Rectal smooth muscle tissue (tissue), 1 donor: ENCODE measurements around the gene STARD3NL.
"Not testable (repeated sequence)": the region's sequence is repeated elsewhere in the genome, so short reads cannot be mapped to it uniquely, and the experiment has no call there.

Source experiments
- H3K27ac ChIP-seq: one replicate; pipeline ENCODE4 v1.7.0; 2013; ENCODE audit warnings: low read depth, low read length, inconsistent platforms
- H3K27me3 ChIP-seq: one replicate; pipeline ENCODE4 v1.7.0; 2013; ENCODE audit warnings: low read length; ENCODE audit not compliant: control insufficient read depth, insufficient read depth
- H3K36me3 ChIP-seq: one replicate; pipeline ENCODE4 v1.7.0; 2013; ENCODE audit warnings: low read length; ENCODE audit not compliant: control insufficient read depth, insufficient read depth
- H3K4me1 ChIP-seq: one replicate; pipeline ENCODE4 v1.7.0; 2013; ENCODE audit warnings: low read length; ENCODE audit not compliant: control insufficient read depth, insufficient read depth
- H3K4me3 ChIP-seq: one replicate; pipeline ENCODE4 v1.7.0; 2013; ENCODE audit warnings: low read length
- H3K9ac ChIP-seq: one replicate; pipeline ENCODE4 v1.7.0; 2013; ENCODE audit warnings: low read length

The STARD3NL gene

DNA sequence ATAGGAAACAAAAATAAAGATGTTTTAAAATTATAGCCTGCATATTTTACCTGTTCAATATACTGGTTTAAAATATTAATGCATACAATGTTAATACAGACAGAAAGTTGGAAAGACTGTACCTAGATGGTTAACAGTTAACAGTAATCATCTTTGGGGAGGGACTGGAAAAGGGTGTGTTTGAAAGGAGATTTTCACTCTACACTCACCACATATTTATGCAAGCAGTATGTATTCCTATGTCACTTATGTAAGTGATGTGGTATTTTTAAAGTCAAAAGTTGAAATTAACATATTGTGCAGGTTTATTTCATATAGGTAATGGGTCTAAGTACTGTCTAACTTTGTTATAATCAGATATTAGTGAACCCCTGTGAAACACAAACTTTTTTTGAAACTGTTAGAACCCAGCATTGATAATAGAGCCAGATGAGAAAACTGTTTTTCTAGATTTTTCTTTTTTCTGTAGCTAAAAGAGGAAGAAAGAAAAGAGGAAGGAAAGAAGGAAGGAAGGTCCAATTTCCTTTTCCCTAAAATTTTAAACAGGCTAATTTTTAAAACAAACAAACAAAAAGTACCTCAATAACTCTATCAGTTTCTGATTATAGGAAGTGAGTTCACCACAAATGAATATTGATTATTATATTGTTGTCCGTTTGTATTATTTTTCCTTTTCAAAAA is 9.0 kb upstream of the STARD3NL start:
- no peaks in the 10 kb centered on the region for H3K4me1 ChIP-seq
- no peak overlapping the region for H3K27ac ChIP-seq
- H3K4me3 ChIP-seq = no peak overlapping the region
- H3K36me3 ChIP-seq = no peaks in the 10 kb centered on the region
- H3K27me3 ChIP-seq = no peaks in the 10 kb centered on the region
- H3K9ac ChIP-seq = no peak overlapping the region

DNA sequence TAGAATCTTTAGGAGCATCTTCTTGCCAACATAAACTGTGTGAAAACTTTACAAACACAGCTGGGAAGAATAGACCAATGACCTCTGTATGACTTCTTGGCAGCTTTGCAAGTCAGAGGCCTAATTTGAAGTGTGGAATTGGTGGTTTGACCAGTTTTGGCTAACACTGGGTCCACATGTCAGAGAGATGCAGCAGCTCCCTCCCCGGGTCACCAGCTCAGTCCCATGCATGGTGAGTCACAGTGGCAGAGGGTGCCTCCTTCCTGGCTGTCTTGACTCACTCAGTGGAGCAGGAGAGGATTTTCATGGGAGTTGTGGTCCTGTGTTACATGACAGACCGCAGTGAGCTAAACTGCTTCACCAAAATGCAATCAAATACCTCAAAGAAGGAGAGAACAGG is 8.2 kb upstream of the STARD3NL start:
- H3K27me3 ChIP-seq = no peaks in the 10 kb centered on the region
- no peak overlapping the region for H3K27ac ChIP-seq
- no peaks in the 10 kb centered on the region for H3K36me3 ChIP-seq
- H3K4me3 ChIP-seq = no peak overlapping the region
- H3K9ac ChIP-seq = no peak overlapping the region
- H3K4me1 ChIP-seq = no peaks in the 10 kb centered on the region

DNA sequence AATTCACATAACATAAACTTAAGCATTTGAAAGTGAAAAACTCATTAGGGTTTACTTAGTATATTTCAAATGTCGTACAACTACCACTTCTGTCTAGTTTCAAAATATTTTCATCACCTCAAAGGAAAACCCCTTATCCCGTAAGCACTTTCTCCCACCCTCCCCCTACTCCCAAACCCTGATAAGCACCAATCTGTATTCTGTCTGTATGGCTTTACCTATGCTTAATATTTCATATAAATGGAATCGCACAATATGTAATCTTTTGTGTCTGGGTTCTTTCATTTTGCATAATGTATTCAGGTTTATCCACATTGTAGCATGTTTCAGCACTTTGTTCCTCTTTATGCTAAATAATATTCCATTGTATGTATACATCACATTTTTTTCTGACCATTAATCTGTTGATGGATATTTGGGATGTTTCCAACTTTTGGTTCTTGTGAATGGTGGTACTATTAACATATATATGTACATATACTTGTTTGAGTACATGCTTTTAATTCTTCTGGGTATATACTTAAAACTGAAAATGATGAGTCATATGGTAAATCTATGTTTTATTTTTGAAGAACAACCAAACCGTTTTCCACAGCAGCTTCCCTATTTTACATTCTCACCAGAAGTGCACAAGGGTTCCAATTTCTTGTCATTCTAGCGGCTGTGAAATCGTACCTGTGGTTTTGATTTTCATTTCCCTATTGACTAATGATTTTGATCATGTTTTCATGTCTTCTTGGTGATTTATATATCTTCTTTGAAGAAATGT is 6.2 kb upstream of the STARD3NL start:
- no peaks in the 10 kb centered on the region for H3K27me3 ChIP-seq
- no peaks in the 10 kb centered on the region for H3K4me1 ChIP-seq
- H3K27ac ChIP-seq = no peak overlapping the region
- H3K9ac ChIP-seq = no peak overlapping the region
- H3K4me3 ChIP-seq = no peak overlapping the region
- H3K36me3 ChIP-seq = no peaks in the 10 kb centered on the region

DNA sequence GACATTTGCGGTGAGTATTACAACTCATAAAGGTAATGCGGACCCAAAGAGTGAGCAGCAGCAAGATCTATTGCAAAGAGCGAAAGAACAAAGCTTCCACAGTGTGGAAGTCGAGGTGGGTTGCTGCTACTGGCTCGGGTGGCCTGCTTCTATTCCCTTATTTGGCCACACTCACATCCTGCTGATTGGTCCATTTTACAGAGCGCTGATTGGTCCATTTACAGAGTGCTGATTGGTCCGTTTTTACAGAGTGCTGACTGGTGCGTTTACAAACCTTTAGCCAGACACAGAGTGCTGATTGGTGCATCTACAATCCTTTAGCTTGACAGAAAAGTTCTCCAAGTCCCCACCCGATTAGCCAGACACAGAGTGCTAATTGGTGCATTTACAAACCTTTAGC is 2.5 kb upstream of the STARD3NL start:
- not testable (repeated sequence) for H3K4me3 ChIP-seq, H3K4me1 ChIP-seq, H3K27me3 ChIP-seq, H3K27ac ChIP-seq, H3K36me3 ChIP-seq, H3K9ac ChIP-seq

DNA sequence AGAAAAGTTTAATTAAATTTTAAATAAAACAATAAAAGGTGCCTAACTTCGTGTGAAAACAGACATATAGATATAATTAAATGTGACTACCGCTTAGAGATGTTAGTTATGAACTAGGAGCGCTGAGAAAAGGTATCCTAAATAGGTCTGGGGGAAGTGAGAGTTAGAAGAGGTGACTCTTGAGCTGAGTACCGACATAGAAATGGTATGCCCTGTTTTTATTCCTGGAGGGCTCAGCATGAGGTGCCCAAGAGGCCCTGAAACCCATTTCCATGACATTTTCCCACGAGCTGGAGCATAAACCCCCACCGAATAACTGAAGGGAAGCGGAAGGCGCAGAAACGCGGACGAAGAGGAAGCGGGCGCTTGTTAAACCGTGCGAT is 433 bp upstream of the STARD3NL start:
- Histone ChIP-seq H3K9ac (peak overlapping the region; percentile 43), H3K27ac (peak overlapping the region; percentile 79), H3K36me3 (no peaks in the 10 kb centered on the region), H3K4me1 (peaks cover 9% of the 10 kb centered on the region), H3K4me3 (peak overlapping the region; percentile 77), H3K27me3 (no peaks in the 10 kb centered on the region)

DNA sequence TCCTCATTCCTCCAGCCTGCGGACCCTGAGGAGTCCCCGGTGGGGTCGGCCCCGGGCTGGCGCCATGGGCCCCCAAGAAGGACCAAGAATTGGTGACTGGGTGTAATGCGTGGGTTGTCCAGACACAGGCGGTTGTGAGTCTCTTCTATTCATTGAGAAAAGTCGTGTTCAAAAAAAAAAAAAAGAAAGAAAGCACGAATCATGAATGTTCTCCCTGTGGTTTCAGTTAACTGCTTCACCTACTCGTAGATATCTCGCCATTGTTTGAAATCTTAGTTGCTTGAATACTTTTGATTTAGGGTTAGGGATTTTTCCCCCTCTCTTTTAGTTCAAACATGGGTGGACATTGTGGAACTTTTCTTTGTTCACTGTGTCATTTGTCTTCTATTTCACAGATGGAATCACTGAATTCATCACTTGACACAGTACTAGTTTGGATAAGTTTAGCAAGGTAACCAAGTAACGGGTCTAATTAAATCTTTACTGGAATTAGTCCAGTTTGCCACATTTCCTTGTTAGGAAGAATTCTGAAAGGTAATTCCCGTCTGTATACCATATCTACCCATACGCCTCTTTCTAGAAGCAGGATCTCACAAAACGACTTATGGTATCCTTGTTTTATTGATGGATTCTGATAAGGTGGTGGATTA is 775 bp downstream of the STARD3NL start:
- Histone ChIP-seq H3K36me3 (no peaks in the 10 kb centered on the region), H3K4me1 (peaks cover 9% of the 10 kb centered on the region), H3K27me3 (no peaks in the 10 kb centered on the region), H3K4me3 (peak overlapping the region; percentile 77), H3K9ac (peak overlapping the region; percentile 63), H3K27ac (peak overlapping the region; percentile 90)

DNA sequence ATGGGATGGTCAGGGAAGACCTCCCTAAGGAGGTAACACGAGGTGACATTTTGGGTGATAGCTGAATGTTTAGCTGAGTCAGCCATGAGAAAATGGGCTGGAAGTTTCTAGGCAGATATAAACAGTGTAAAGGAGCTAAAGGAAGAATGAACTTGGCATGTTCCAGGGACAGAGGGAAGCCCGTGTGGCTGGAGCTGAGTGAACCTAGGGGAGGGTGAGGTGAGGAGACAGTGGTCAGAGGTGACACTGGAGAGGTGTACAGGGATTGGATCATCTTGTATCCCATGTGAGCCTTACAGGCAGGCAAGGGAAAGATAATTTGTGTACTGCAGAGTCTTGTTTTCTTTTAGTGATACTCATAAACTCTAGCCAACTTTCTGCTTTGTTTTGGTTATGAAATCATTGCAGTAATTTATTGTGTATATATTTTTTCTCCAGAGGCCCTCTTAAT is 1.8 kb downstream of the STARD3NL start:
- no peak overlapping the region for H3K9ac ChIP-seq

DNA sequence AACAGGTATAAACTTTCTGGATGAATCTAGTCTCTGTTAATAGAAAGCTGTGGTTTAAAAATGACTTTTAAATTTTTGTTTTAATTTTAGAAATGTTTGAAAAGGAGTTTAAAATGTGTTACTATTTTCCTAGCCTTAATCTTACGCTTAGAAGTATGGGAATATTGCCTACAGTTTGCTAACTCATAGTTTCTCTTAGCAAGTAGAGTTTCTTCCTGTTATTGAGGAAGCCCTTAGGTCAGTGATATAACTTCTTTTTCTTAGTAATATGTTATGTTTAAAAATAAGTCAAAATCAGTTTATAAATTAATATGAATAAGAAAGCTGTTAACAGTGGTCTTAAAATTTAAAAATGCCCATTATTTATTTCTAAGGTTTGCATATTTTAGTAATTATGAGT is 3.1 kb downstream of the STARD3NL start:
- Histone ChIP-seq H3K4me3 (no peak overlapping the region), H3K27ac (no peak overlapping the region), H3K4me1 (peaks cover 9% of the 10 kb centered on the region), H3K9ac (no peak overlapping the region), H3K27me3 (no peaks in the 10 kb centered on the region), H3K36me3 (no peaks in the 10 kb centered on the region)

More for the DNA sequence above, 1.8 kb downstream of the STARD3NL start:
- Histone ChIP-seq H3K27me3 (no peaks in the 10 kb centered on the region), H3K4me3 (peak overlapping the region; percentile 77), H3K27ac (peak overlapping the region; percentile 90), H3K4me1 (peaks cover 9% of the 10 kb centered on the region), H3K36me3 (no peaks in the 10 kb centered on the region)

DNA sequence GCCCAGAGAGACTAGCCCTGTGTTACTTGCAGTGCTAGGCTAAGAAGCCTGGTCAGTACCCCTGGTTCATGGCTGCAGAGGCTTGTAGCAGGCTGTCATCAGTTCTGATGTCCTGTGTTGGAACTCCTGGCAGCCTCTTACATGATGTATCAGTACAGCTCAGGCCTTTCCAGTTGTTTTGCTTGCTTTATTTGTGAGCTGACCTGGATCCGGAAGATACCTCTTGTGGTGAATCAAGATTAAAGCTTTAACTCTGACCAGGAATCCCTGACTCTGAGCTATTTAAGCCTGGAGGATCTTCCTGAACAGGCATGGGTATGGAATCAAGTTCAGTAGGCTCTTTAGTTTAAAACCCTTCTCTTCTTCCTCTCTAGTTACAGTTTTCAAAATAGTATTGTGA is 4.4 kb downstream of the STARD3NL start:
- Histone ChIP-seq H3K9ac (no peak overlapping the region), H3K27me3 (no peaks in the 10 kb centered on the region), H3K4me3 (no peak overlapping the region), H3K36me3 (no peaks in the 10 kb centered on the region), H3K27ac (no peak overlapping the region), H3K4me1 (peaks cover 9% of the 10 kb centered on the region)

DNA sequence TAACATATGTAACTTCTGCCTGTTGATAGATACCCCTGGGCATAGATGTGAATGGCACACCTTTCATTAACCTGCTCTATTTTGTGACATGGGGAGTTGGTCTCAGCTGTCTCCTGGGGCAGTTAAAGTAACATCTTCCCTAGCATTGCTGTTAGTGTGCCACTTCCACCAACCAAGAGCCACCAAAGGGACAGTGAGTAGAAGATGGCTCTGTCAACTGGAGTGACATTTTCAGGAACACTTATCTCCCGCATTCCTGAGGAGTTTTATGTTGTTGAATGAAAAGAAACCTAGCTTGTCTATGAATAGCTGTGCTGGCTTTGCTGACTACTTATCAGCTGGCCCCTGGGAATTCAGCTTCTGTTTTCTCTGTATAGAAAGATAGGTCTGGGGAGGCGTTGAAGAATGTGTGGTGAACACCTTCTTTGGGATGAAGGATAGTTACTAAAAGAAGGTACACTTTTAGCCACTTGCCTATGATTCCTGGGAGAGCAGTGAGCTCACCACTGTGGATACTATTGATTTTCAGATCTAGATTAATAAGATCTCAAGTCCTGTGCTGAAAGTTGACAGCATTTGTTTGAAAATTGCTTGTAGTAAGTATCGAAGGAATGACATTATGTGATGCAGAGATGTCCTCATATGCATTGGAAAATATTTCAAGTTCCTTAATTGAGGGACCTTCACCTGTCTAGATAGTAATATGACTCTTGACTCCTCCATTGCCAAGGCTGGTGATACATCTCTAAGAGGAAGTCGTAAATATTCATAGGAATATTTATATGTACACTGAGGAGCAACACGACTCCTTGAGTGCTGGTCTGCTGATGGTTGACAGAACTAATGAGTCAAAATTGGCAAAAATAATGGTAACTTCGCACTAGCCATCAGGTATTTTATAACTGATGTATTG is 7.6 kb downstream of the STARD3NL start:
- Histone ChIP-seq H3K36me3 (no peaks in the 10 kb centered on the region), H3K27ac (no peak overlapping the region), H3K4me1 (no peaks in the 10 kb centered on the region), H3K9ac (no peak overlapping the region), H3K27me3 (no peaks in the 10 kb centered on the region), H3K4me3 (no peak overlapping the region)

DNA sequence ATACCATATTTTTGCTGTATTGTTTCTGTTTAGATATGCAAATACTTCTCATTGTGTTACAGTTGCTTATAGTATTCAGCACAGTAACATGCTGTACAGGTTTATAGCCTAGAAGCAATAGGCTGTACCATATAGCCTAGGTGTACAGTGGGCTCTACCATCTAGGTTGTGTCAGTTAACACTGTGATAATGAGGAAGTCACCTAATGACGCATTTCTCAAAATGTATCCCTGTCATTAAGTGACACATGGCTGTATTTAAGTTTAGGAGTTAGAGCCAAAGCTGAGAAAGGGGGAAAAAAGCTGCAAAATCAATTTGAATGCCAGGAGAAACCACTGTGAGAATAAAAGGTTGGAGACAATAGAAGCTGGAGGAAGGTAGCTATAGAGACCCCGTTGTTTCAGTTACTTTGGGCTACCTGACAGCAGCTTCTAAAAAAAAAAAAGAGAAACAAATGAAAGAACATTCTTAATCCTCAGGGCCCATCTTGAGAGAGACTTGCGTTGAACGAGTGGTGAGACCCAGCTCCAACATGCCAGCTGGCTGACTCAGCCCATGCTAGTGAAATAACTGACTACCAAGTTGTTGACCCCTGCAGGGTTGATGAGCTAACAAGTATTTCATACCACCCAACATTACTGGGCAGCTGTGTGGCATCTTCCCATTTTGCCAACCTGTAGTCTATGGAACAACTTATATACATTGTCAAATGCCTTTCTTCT is 8.7 kb downstream of the STARD3NL start:
- H3K4me1 ChIP-seq = no peaks in the 10 kb centered on the region
- no peak overlapping the region for H3K27ac ChIP-seq
- no peak overlapping the region for H3K9ac ChIP-seq
- H3K4me3 ChIP-seq = no peak overlapping the region
- no peaks in the 10 kb centered on the region for H3K27me3 ChIP-seq
- H3K36me3 ChIP-seq = no peaks in the 10 kb centered on the region
